A549 treated with AZD9567 at 1 μM for 4 hours (cell line): ENCODE results near the gene TBC1D26. TPM values are rescaled to one million over a fixed set of nuclear protein-coding genes. Genes with fewer than 3 reads are reported as not detected.

Experiments used
- total RNA-seq: library from RNA; stranded (reverse); fragments of 200-300 nt; extraction: Qiagen RNA extraction; gene quantifications from 5 replicates; pipeline ENCODE4 v1.2.3, GENCODE V29; 2022; ENCODE audit not compliant: insufficient read depth

Gene TBC1D26
- total RNA-seq: 0.05 to 0.15 TPM (median 0.09 TPM) in 4 of 5 replicates, not detected in the other

GRCh38 chr17:15731900-15732299 is at the start of gene TBC1D26:
TSS of gene TBC1D26 (plus strand) at chr17:15732283. CDS start at chr17:15735349, 3,066 bp downstream.

GRCh38 chr17:15683824-15684478 is 48.1 kb upstream of the TBC1D26 start, which contains the start of gene TRIM16:
TSS of gene TRIM16 (minus strand) at chr17:15684311. CDS start at chr17:15651609, 32,702 bp downstream.

GRCh38 chr17:15699413-15699924 is 32.6 kb upstream of the TBC1D26 start, which contains the start of gene ZNF286A:
TSS of gene ZNF286A (plus strand) at chr17:15699752. CDS start at chr17:15700330, 578 bp downstream.

Other genes starting within 250 kb of the TBC1D26 start
- gene TVP23C, start 168.8 kb upstream of the TBC1D26 start, total RNA-seq: 7.4 to 10.1 TPM (median 8.5 TPM) in 5 replicates
- gene FBXW10B, start 112.6 kb upstream of the TBC1D26 start, total RNA-seq: 3.2 to 4.2 TPM (median 3.2 TPM) in 4 of 5 replicates, not detected in the other
- 146 to 213 TPM (median 159 TPM) in 5 replicates for gene TRIM16, start 48.0 kb upstream of the TBC1D26 start, total RNA-seq
- 23.7 to 43.4 TPM (median 26.8 TPM) in 5 replicates for gene ZNF286A, start 32.5 kb upstream of the TBC1D26 start, total RNA-seq
- 4.3 to 12.1 TPM (median 11.1 TPM) in 5 replicates for gene ADORA2B, start 212.8 kb downstream of the TBC1D26 start, total RNA-seq